K562 (cell line): ENCODE data around the gene SCN8A.

ENCODE experiments used
- BMI1 ChIP-seq: fragments of 150-350 bp; IDR thresholded peaks from 2 replicates; pipeline ENCODE4 v1.6.1; 2014; ENCODE audit warnings: low read length
- CEBPB ChIP-seq: fragments of 450-650 bp; IDR thresholded peaks from 2 replicates; pipeline ENCODE4 v1.6.1; 2016; ENCODE audit warnings: missing genetic modification characterization, missing compliant biosample characterization
- DPF2 ChIP-seq: fragments of 450-650 bp; IDR thresholded peaks from 2 replicates; pipeline ENCODE4 v1.6.1; 2016
- E2F8 ChIP-seq: fragments of 450-650 bp; IDR thresholded peaks from 2 replicates; pipeline ENCODE4 v1.7.1; 2018; ENCODE audit warnings: mild to moderate bottlenecking, low read depth; ENCODE audit not compliant: partially characterized antibody
- FOXA1 ChIP-seq: fragments of 450-650 bp; IDR thresholded peaks from 2 replicates; pipeline ENCODE4 v1.6.1; 2016; ENCODE audit warnings: mild to moderate bottlenecking, borderline replicate concordance
- GABPB1 ChIP-seq: sonication (generic); formaldehyde crosslinking; IDR thresholded peaks from 2 replicates; pipeline ENCODE4 v1.8.0; 2022; ENCODE audit warnings: mild to moderate bottlenecking, missing genetic modification reagents
- MYC ChIP-seq, 2 experiments: fragments of 250-450 bp in 1 of 2; sonication (Bioruptor Pico) in 1 of 2; IDR thresholded peaks; 2 replicates each; pipeline versions ENCODE4 v1.5.1 to v1.6.1; 2012 to 2021; ENCODE audit warnings: low read depth in 2 of 2, borderline replicate concordance in 1 of 2, improper control_type of control experiment in 1 of 2, low read length in 1 of 2, mild to moderate bottlenecking in 1 of 2, moderate library complexity in 1 of 2
- NRF1 ChIP-seq, 2 experiments: fragments of 450-650 bp; IDR thresholded peaks in 1 of 2; conservative IDR thresholded peaks in 1 of 2; 2 replicates each; pipeline ENCODE4 v1.6.1; 2014; ENCODE audit warnings: mild to moderate bottlenecking in 2 of 2
- POLR2A ChIP-seq: fragments of 450-650 bp; conservative IDR thresholded peaks from 2 replicates; pipeline ENCODE4 v1.6.1; 2016
- SMARCB1 ChIP-seq: IDR thresholded peaks from 2 replicates; pipeline ENCODE4 v1.6.1; 2011; ENCODE audit warnings: improper control_type of control experiment, low read depth; ENCODE audit not compliant: insufficient read length
- ZNF444 ChIP-seq: fragments of 250-450 bp; sonication (Bioruptor Pico); IDR thresholded peaks from 2 replicates; pipeline ENCODE4 v1.4.0; 2020; ENCODE audit warnings: mild to moderate bottlenecking, moderate library complexity
- ZNF518B ChIP-seq: fragments of 250-450 bp; sonication (Bioruptor Pico); IDR thresholded peaks from 2 replicates; pipeline ENCODE4 v1.5.0; 2021; ENCODE audit warnings: mild to moderate bottlenecking, moderate library complexity

DNA sequence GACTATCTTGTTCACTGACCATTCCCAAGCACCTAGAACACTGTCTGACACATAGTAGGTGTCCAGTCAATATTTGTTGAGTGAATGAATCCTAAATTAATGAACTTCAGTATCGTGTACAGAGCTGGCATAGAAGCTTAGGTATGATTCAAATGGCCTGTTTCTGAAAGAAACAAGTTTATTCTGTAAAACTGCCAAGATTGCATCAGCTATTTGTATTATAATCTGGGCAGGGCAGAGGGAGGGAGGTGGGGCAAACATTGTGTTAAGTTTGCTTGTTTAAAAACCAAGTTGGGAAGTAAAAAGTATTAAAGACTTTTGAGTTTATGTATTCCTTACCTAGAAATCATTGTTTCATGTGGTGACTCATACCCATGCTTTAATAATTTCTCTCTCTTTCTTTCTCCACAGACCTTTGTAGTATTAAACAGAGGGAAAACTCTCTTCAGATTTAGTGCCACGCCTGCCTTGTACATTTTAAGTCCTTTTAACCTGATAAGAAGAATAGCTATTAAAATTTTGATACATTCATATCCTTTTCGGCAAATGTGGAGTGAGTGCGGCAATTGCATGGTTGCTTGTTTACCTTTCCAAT lies 92.8 kb downstream of the SCN8A start:
- no peak for TF ChIP-seq FOXA1
- no peak for TF ChIP-seq ZNF518B (CRISPR knock-in tag)
- no peak for TF ChIP-seq MYC (IDR thresholded peaks at IDR 0.05; ENCODE audit: low read depth, low read length)
- TF ChIP-seq MYC (CRISPR knock-in tag; IDR thresholded peaks at IDR 0.05; ENCODE audit: borderline replicate concordance, low read depth), result no peak
- no peak for TF ChIP-seq E2F8
- no peak for TF ChIP-seq GABPB1 (CRISPR knock-in tag)
- TF ChIP-seq ZNF444 (CRISPR knock-in tag), result no peak
- TF ChIP-seq NRF1 (conservative IDR thresholded peaks at IDR 0.05 in 1 of 2, IDR thresholded peaks at IDR 0.05 in 1 of 2), result no peak
- TF ChIP-seq POLR2A, result no peak
- no peak for TF ChIP-seq DPF2
- TF ChIP-seq SMARCB1, result no peak
- no peak for TF ChIP-seq CEBPB
- TF ChIP-seq BMI1, result no peak
